A549 (cell line): Measurements from ENCODE around the gene DHX30. TPM values are rescaled to one million over a fixed set of nuclear protein-coding genes. Genes with fewer than 3 reads are reported as not detected.
"Not testable (repeated sequence)": the region's sequence is repeated elsewhere in the genome, so short reads cannot be mapped to it uniquely, and the experiment has no call there.

ENCODE experiments used
- ATAC-seq, 2 experiments: fragments of 200-7000 bp in 1 of 2; fragments of >200 bp in 1 of 2; cut with Nextera tagmentation in 1 of 2; cut with Tn5 transposase in 1 of 2; 3 replicates each; pipeline versions ENCODE4 v1.8.0 to v1.9.1; 2018 to 2020; ENCODE audit warnings: mild to moderate bottlenecking in 1 of 2, moderate library complexity in 1 of 2
- CTCF ChIA-PET: fragments of 300-600 bp; sonication (Branson Sonifier 250); formaldehyde crosslinking; extraction: SDS; loops from one replicate; lab custom pipeline; 2021; ENCODE audit warnings: antibody characterized with exemption, inconsistent platforms; lab: Yijun Ruan, JAX
- POLR2A ChIA-PET: fragments of 350-600 bp; formaldehyde crosslinking; extraction: SDS; loops from one replicate; lab custom pipeline; 2021; ENCODE audit warnings: antibody characterized with exemption, inconsistent platforms; lab: Yijun Ruan, JAX
- DNase-seq, 2 experiments: peaks; one replicate each; pipeline versions ENCODE4 v3.0.0 to v3.0.0-alpha.2; 2011 to 2016; ENCODE audit warnings: low read depth in 1 of 2, low spot score in 1 of 2
- FAIRE-seq: peaks from 2 replicates; lab custom pipeline; 2011; peaks lifted over from hg19 to GRCh38; lab: Jason Lieb, UNC
- H3K27ac ChIP-seq, 2 experiments: fragments of >200 bp; sonication (Bioruptor Twin); formaldehyde crosslinking; 3 replicates each; pipeline ENCODE4 v1.5.1; 2016 to 2017
- H3K4me1 ChIP-seq: fragments of >200 bp; sonication (Bioruptor Twin); formaldehyde crosslinking; 3 replicates; pipeline ENCODE4 v1.6.1; 2016
- H3K4me2 ChIP-seq: fragments of >200 bp; sonication (Bioruptor Twin); formaldehyde crosslinking; 3 replicates; pipeline ENCODE4 v1.6.1; 2016
- H3K4me3 ChIP-seq: fragments of >200 bp; sonication (Bioruptor Twin); formaldehyde crosslinking; 3 replicates; pipeline ENCODE4 v1.5.1; 2016
- H3K9me3 ChIP-seq: fragments of >200 bp; sonication (Bioruptor Twin); formaldehyde crosslinking; 3 replicates; pipeline ENCODE4 v1.6.1; 2016
- EHF ChIP-seq: fragments of 250-450 bp; sonication (Bioruptor Pico); IDR thresholded peaks from 2 replicates; pipeline ENCODE4 v1.5.0; 2020; ENCODE audit warnings: mild to moderate bottlenecking
- EHMT2 ChIP-seq: fragments of 200-600 bp; sonication (generic); IDR thresholded peaks from 2 replicates; pipeline ENCODE4 v1.6.1; 2016; ENCODE audit warnings: antibody characterized with exemption, low read depth, mild to moderate bottlenecking, moderate library complexity
- HEYL ChIP-seq: fragments of 250-450 bp; sonication (Bioruptor Pico); IDR thresholded peaks from 2 replicates; pipeline ENCODE4 v1.8.0; 2021; ENCODE audit warnings: mild to moderate bottlenecking, moderate library complexity
- HOXB13 ChIP-seq: fragments of 250-450 bp; sonication (Bioruptor Pico); IDR thresholded peaks from 2 replicates; pipeline ENCODE4 v1.5.0; 2020; ENCODE audit warnings: low read depth, mild to moderate bottlenecking, moderate library complexity
- JUN ChIP-seq, 2 experiments: fragments of >200 bp; sonication (Bioruptor Twin); formaldehyde crosslinking; IDR thresholded peaks; 2 replicates in 1 of 2; 3 replicates in 1 of 2; pipeline ENCODE4 v1.6.1; 2016 to 2017
- KDM1A ChIP-seq: fragments of 200-600 bp; sonication (generic); IDR thresholded peaks from 2 replicates; pipeline ENCODE4 v1.6.1; 2016; ENCODE audit warnings: low read depth, mild to moderate bottlenecking
- MAZ ChIP-seq: fragments of 150-350 bp; IDR thresholded peaks from 2 replicates; pipeline ENCODE4 v1.6.1; 2014; ENCODE audit warnings: antibody characterized with exemption, low read depth, low read length, borderline replicate concordance
- MYC ChIP-seq: IDR thresholded peaks from 2 replicates; pipeline ENCODE4 v1.6.1; 2012; ENCODE audit warnings: mild to moderate bottlenecking, inconsistent platforms, low read length, improper control_type of control experiment, borderline replicate concordance
- PHF8 ChIP-seq: fragments of 200-600 bp; sonication (generic); IDR thresholded peaks from 2 replicates; pipeline ENCODE4 v1.6.1; 2016; ENCODE audit warnings: low read depth, mild to moderate bottlenecking, antibody characterized with exemption, moderate library complexity, borderline replicate concordance
- POLR2A ChIP-seq: IDR thresholded peaks from 2 replicates; pipeline ENCODE4 v1.6.1; 2012; ENCODE audit warnings: mild to moderate bottlenecking, low read length
- TP53 ChIP-seq: fragments of 250-450 bp; sonication (Bioruptor Pico); IDR thresholded peaks from 2 replicates; pipeline ENCODE4 v1.5.0; 2021; ENCODE audit warnings: mild to moderate bottlenecking, moderate library complexity
- WGBS: methylation state at CpG from one replicate; pipeline ENCODE4 v1.1.6; 2017; ENCODE audit errors: missing lambda C conversion rate; 5-methylcytosine and 5-hydroxymethylcytosine counted together
- polyA minus RNA-seq: library from RNA; depleted of rRNA, polyadenylated mRNA; stranded (reverse); fragments of >200 nt; gene quantifications from 2 replicates; pipeline ENCODE4 v1.2.3, GENCODE V29; 2011; rRNA and poly(A)+ RNA removed
- polyA plus RNA-seq, 4 experiments: library from polyadenylated mRNA; depleted of rRNA in 3 of 4; stranded (reverse); fragments of >200 nt; fragmentation: RNase III in 1 of 4; extraction: RNeasy Plus Mini Kit Qiagen cat#74134 plus additional on column Dnase treatment in 1 of 4; gene quantifications; 2 replicates in 3 of 4; 3 replicates in 1 of 4; pipeline ENCODE4 v1.2.3, GENCODE V29; 2011 to 2017
- TF ChIP-seq, protein P1 (sequence below): fragments of >200 bp; sonication (Bioruptor Twin); formaldehyde crosslinking; IDR thresholded peaks from 3 replicates; pipeline ENCODE4 v1.6.1; 2016
- TF ChIP-seq, protein P2 (sequence below): fragments of 250-450 bp; sonication (Bioruptor Pico); IDR thresholded peaks from 2 replicates; pipeline ENCODE4 v1.5.0; 2021; ENCODE audit warnings: mild to moderate bottlenecking, moderate library complexity, borderline replicate concordance
- TF ChIP-seq, protein P3 (sequence below): fragments of 450-650 bp; IDR thresholded peaks from 2 replicates; pipeline ENCODE4 v1.6.1; 2014; ENCODE audit warnings: antibody characterized with exemption
- TF ChIP-seq, protein P4 (sequence below): IDR thresholded peaks from 2 replicates; pipeline ENCODE4 v1.6.1; 2012

The DHX30 gene, protein sequence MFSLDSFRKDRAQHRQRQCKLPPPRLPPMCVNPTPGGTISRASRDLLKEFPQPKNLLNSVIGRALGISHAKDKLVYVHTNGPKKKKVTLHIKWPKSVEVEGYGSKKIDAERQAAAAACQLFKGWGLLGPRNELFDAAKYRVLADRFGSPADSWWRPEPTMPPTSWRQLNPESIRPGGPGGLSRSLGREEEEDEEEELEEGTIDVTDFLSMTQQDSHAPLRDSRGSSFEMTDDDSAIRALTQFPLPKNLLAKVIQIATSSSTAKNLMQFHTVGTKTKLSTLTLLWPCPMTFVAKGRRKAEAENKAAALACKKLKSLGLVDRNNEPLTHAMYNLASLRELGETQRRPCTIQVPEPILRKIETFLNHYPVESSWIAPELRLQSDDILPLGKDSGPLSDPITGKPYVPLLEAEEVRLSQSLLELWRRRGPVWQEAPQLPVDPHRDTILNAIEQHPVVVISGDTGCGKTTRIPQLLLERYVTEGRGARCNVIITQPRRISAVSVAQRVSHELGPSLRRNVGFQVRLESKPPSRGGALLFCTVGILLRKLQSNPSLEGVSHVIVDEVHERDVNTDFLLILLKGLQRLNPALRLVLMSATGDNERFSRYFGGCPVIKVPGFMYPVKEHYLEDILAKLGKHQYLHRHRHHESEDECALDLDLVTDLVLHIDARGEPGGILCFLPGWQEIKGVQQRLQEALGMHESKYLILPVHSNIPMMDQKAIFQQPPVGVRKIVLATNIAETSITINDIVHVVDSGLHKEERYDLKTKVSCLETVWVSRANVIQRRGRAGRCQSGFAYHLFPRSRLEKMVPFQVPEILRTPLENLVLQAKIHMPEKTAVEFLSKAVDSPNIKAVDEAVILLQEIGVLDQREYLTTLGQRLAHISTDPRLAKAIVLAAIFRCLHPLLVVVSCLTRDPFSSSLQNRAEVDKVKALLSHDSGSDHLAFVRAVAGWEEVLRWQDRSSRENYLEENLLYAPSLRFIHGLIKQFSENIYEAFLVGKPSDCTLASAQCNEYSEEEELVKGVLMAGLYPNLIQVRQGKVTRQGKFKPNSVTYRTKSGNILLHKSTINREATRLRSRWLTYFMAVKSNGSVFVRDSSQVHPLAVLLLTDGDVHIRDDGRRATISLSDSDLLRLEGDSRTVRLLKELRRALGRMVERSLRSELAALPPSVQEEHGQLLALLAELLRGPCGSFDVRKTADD
- polyA plus RNA-seq (2011; rRNA removed): 40.5 and 41.4 TPM in 2 replicates
- polyA plus RNA-seq (2012; cell fraction: cytosol; rRNA removed): 65.4 and 75.6 TPM in 2 replicates
- 182 and 212 TPM in 2 replicates for polyA plus RNA-seq (2012; cell fraction: nucleus; rRNA removed)
- polyA plus RNA-seq (2017; fragmentation: RNase III; extraction: RNeasy Plus Mini Kit Qiagen cat#74134 plus additional on column Dnase treatment): 42.7 to 45.5 TPM (median 44.6 TPM) in 3 replicates
- 66.7 and 73.7 TPM in 2 replicates for polyA minus RNA-seq

DNA sequence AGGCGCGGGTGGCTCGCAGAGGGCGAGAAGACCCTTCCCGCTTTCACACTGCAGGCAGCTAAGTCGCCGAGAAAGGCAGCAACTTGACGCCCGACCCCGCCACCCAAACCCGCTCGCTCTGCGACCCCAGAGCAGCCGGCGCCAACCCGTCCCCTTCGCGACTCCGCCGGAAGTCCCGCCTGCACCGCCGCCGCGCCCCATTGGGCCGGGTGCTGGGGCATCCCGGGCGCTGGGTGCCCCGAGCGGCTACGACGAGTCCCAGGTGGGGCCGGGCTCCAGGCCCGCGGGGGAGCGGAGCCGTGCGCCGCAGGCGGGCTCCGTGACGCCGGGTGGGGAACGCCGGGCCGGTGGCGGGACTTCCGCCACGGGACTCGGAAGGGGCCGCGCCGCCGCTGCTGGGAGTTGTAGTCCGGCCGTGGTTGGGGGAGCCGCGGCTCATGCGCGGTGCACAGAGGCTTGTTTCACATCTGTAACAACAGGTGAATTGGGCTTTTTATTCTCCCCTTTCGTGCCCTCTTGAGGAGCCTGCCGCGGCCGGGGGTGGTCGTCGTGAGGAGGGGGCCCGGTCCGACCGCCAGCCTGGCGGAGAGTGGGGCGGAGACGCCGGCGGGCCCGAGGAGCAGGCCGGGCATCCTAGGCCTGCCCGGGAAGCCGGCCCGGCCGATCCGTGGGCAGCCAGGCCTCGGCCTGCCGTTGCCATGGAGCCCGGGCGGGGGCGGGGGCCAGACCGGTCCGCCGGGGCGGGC is at the start of gene DHX30:
Gene DHX30, plus strand, starts transcription at position 405 of the 746 bp plus-strand sequence. CDS start 7,546 bp downstream, outside the sequence.
- Histone ChIP-seq H3K4me2 (peak within 1 kb of the TSS; percentile 92), H3K4me3 (peak within 1 kb of the TSS; percentile 57), H3K27ac (peak within 1 kb of the TSS; percentile 91 to 97), H3K4me1 (peaks cover 12% of the 10 kb centered on the region; the same call in 2 of the 3 replicates), H3K9me3 (no peaks in the 10 kb centered on the region)
- 2% methylated on average over 16 of the region's 90 CpGs for WGBS
- ChIA-PET CTCF (no interaction called here), POLR2A (interaction anchor here (1.4 to 1.6 kb wide), 3 partner anchors 22 to 286 kb away, joined by 3 to 7 read pairs (median 5); no protein-coding TSS in a partner anchor)
- FAIRE-seq (no peak), DNase-seq (peak; percentile 55 to 85), ATAC-seq (peak; percentile 93 to 95)
- peak; percentile 88 for TF ChIP-seq PHF8
- TF ChIP-seq EHF (CRISPR knock-in tag): no peak
- 0 out of 2 replicates have a peak, but pooled peaks have one; percentile 13 for TF ChIP-seq MYC
- TF ChIP-seq POLR2A: peak; percentile 43
- TF ChIP-seq, protein P1, sequence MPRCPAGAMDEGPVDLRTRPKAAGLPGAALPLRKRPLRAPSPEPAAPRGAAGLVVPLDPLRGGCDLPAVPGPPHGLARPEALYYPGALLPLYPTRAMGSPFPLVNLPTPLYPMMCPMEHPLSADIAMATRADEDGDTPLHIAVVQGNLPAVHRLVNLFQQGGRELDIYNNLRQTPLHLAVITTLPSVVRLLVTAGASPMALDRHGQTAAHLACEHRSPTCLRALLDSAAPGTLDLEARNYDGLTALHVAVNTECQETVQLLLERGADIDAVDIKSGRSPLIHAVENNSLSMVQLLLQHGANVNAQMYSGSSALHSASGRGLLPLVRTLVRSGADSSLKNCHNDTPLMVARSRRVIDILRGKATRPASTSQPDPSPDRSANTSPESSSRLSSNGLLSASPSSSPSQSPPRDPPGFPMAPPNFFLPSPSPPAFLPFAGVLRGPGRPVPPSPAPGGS: peak; percentile 53; the same call in 1 of the 3 replicates
- peak; percentile 36 to 55; a peak in 2 of 5 replicates for TF ChIP-seq JUN (IDR thresholded peaks at IDR 0.05)
- TF ChIP-seq, protein P2, sequence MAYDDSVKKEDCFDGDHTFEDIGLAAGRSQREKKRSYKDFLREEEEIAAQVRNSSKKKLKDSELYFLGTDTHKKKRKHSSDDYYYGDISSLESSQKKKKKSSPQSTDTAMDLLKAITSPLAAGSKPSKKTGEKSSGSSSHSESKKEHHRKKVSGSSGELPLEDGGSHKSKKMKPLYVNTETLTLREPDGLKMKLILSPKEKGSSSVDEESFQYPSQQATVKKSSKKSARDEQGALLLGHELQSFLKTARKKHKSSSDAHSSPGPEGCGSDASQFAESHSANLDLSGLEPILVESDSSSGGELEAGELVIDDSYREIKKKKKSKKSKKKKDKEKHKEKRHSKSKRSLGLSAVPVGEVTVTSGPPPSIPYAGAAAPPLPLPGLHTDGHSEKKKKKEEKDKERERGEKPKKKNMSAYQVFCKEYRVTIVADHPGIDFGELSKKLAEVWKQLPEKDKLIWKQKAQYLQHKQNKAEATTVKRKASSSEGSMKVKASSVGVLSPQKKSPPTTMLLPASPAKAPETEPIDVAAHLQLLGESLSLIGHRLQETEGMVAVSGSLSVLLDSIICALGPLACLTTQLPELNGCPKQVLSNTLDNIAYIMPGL: no peak
- TF ChIP-seq KDM1A: no peak

DNA sequence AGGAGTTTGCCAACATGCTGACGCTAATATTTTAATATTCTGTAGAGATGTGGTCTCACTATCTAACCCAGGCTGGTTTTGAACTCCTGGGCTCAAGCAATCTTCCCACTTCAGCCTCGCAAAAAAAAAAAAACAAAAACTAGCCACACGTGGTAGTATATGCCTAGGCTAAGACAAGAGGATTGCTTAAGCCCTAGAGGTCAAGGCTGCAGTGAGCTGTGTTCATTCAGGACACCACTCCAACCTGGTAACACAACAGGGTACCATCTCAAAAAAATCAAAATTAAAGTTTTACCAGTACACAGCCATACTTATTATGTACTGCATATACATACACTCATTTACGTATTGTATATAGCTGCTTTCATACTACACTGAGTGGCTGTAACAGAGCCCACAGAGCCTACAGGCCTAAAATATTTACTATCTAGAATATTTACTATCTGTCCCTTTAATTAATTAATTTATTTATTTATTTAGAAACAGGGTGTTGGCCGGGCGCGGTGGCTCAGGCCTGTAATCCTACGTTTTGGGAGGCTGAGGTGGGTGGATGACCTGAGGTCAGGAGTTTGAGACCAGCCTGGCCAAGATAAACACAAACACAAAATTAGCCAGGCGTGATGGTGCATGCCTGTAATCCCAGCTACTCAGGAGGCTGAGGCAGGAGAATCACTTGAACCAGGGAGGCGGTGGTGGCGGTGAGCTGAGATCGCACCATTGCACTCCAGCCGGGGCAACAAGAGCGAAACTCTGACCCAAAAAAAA is 44.5 kb upstream of the DHX30 start:
- no peak for ATAC-seq
- no peak for FAIRE-seq
- Histone ChIP-seq H3K9me3 (no peaks in the 10 kb centered on the region), H3K4me3 (no peak overlapping the region), H3K4me1 (no peaks in the 10 kb centered on the region), H3K27ac (no peak overlapping the region), H3K4me2 (no peak overlapping the region)
- TF ChIP-seq EHMT2 (no peak), POLR2A (no peak), TP53 (CRISPR knock-in tag) (no peak), MAZ (no peak), HOXB13 (CRISPR knock-in tag) (no peak), HEYL (CRISPR knock-in tag) (no peak)
- TF ChIP-seq, protein P3, sequence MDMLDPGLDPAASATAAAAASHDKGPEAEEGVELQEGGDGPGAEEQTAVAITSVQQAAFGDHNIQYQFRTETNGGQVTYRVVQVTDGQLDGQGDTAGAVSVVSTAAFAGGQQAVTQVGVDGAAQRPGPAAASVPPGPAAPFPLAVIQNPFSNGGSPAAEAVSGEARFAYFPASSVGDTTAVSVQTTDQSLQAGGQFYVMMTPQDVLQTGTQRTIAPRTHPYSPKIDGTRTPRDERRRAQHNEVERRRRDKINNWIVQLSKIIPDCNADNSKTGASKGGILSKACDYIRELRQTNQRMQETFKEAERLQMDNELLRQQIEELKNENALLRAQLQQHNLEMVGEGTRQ: no peak
- TF ChIP-seq, protein P4, sequence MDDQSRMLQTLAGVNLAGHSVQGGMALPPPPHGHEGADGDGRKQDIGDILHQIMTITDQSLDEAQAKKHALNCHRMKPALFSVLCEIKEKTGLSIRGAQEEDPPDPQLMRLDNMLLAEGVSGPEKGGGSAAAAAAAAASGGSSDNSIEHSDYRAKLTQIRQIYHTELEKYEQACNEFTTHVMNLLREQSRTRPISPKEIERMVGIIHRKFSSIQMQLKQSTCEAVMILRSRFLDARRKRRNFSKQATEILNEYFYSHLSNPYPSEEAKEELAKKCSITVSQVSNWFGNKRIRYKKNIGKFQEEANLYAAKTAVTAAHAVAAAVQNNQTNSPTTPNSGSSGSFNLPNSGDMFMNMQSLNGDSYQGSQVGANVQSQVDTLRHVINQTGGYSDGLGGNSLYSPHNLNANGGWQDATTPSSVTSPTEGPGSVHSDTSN: no peak
- CTCF ChIA-PET: interaction anchor here (1.0 kb wide), 1 partner anchor 13 kb away, joined by 3 read pairs; no protein-coding TSS in a partner anchor
- WGBS: 85% methylated on average over 14 of the region's 14 CpGs
- POLR2A ChIA-PET: no interaction called here
- no peak for DNase-seq

DNA sequence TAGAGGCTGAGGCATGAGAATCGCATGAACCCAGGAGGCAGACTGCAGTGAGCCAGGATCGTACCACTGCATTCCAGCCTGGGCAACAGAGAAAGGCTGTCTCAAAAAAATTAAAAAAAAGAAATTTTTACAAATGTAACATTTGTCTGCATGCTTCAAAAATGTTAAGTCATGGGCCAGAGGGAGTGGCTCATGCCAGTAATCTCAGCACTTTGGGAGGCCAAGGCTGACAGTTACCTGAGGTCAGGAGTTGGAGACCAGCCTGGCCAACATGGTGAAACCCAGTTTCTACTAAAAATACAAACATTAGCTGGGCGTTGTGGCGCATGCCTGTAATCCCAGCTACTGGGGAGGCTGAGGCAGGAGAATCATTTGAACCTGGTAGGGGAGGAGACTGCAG is 42.7 kb upstream of the DHX30 start:
- POLR2A ChIA-PET, H3K4me1 ChIP-seq, DNase-seq, H3K4me3 ChIP-seq, H3K9me3 ChIP-seq, CTCF ChIA-PET, ATAC-seq, FAIRE-seq, H3K27ac ChIP-seq, H3K4me2 ChIP-seq: not testable (repeated sequence)
- 98% methylated on average over 4 of the region's 4 CpGs for WGBS
